Measurements from ENCODE around the gene P2RX5.
"Not testable (repeated sequence)": the region's sequence is repeated elsewhere in the genome, so short reads cannot be mapped to it uniquely, and the experiment has no call there.

The P2RX5 gene
- total RNA-seq: 6.2 to 7.6 (median 6.2) reads per million in 3 donors

GRCh38 chr17:3695723-3696411 lies at the start of gene P2RX5:
Gene P2RX5 (minus strand): TSS chr17:3696155. CDS start chr17:3696005, 150 bp downstream.
- Histone ChIP-seq H3K9me3 (ENCODE audit: control insufficient read depth, low read length) (no peaks in the 10 kb centered on the region), H3K36me3 (ENCODE audit: control insufficient read depth, insufficient read depth, low read length) (peaks cover 7% of the 10 kb centered on the region), H3K27ac (ENCODE audit: insufficient read depth, low read length, poor library complexity, severe bottlenecking) (peak within 1 kb of the TSS; percentile 13), H3K4me3 (ENCODE audit: insufficient read depth, low read depth, low read length, poor library complexity, severe bottlenecking) (peak within 1 kb of the TSS; percentile 72), H3K27me3 (replicated peaks; ENCODE audit: control insufficient read depth, insufficient read depth, low read length, poor library complexity, severe bottlenecking) (no peaks in the 10 kb centered on the region), H3K4me1 (ENCODE audit: control insufficient read depth, insufficient read depth, low read length, poor library complexity, severe bottlenecking) (peaks cover 12% of the 10 kb centered on the region)
- no peak for DNase-seq

GRCh38 chr17:3745071-3745470 lies 49.1 kb upstream of the P2RX5 start:
- Histone ChIP-seq H3K27ac (ENCODE audit: insufficient read depth, low read length, poor library complexity, severe bottlenecking) (no peak overlapping the region), H3K4me1 (ENCODE audit: control insufficient read depth, insufficient read depth, low read length, poor library complexity, severe bottlenecking) (peaks cover 6% of the 10 kb centered on the region), H3K9me3 (ENCODE audit: control insufficient read depth, low read length) (no peaks in the 10 kb centered on the region), H3K27me3 (replicated peaks; ENCODE audit: control insufficient read depth, insufficient read depth, low read length, poor library complexity, severe bottlenecking) (no peaks in the 10 kb centered on the region), H3K4me3 (ENCODE audit: insufficient read depth, low read depth, low read length, poor library complexity, severe bottlenecking) (no peak overlapping the region), H3K36me3 (ENCODE audit: control insufficient read depth, insufficient read depth, low read length) (no peaks in the 10 kb centered on the region)
- no peak for DNase-seq

- DNase-seq: no peak
- H3K27me3 ChIP-seq (replicated peaks; ENCODE audit: control insufficient read depth, insufficient read depth, low read length, poor library complexity, severe bottlenecking): no peaks in the 10 kb centered on the region
Measured at GRCh38 chr17:3744014-3744413, 48.1 kb upstream of the P2RX5 start.

GRCh38 chr17:3740611-3741073 lies 44.7 kb upstream of the P2RX5 start:
- H3K27ac ChIP-seq (ENCODE audit: insufficient read depth, low read length, poor library complexity, severe bottlenecking): peak overlapping the region; percentile 46
- peak; percentile 45 to 60 (median 57) for DNase-seq
- H3K36me3 ChIP-seq (ENCODE audit: control insufficient read depth, insufficient read depth, low read length): no peaks in the 10 kb centered on the region
- peaks cover 22% of the 10 kb centered on the region for H3K4me1 ChIP-seq (ENCODE audit: control insufficient read depth, insufficient read depth, low read length, poor library complexity, severe bottlenecking)
- no peak overlapping the region for H3K4me3 ChIP-seq (ENCODE audit: insufficient read depth, low read depth, low read length, poor library complexity, severe bottlenecking)
- no peaks in the 10 kb centered on the region for H3K9me3 ChIP-seq (ENCODE audit: control insufficient read depth, low read length)
- H3K27me3 ChIP-seq (replicated peaks; ENCODE audit: control insufficient read depth, insufficient read depth, low read length, poor library complexity, severe bottlenecking): no peaks in the 10 kb centered on the region

More at GRCh38 chr17:3744014-3744413, 48.1 kb upstream of the P2RX5 start:
- no peak overlapping the region for H3K27ac ChIP-seq (ENCODE audit: insufficient read depth, low read length, poor library complexity, severe bottlenecking)
- no peaks in the 10 kb centered on the region for H3K9me3 ChIP-seq (ENCODE audit: control insufficient read depth, low read length)
- H3K4me3 ChIP-seq (ENCODE audit: insufficient read depth, low read depth, low read length, poor library complexity, severe bottlenecking): no peak overlapping the region
- peaks cover 9% of the 10 kb centered on the region for H3K4me1 ChIP-seq (ENCODE audit: control insufficient read depth, insufficient read depth, low read length, poor library complexity, severe bottlenecking)
- no peaks in the 10 kb centered on the region for H3K36me3 ChIP-seq (ENCODE audit: control insufficient read depth, insufficient read depth, low read length)

- peaks cover 22% of the 10 kb centered on the region for H3K4me1 ChIP-seq (ENCODE audit: control insufficient read depth, insufficient read depth, low read length, poor library complexity, severe bottlenecking)
- no peaks in the 10 kb centered on the region for H3K9me3 ChIP-seq (ENCODE audit: control insufficient read depth, low read length)
- no peak overlapping the region for H3K27ac ChIP-seq (ENCODE audit: insufficient read depth, low read length, poor library complexity, severe bottlenecking)
- H3K27me3 ChIP-seq (replicated peaks; ENCODE audit: control insufficient read depth, insufficient read depth, low read length, poor library complexity, severe bottlenecking): no peaks in the 10 kb centered on the region
- DNase-seq: no peak
- no peak overlapping the region for H3K4me3 ChIP-seq (ENCODE audit: insufficient read depth, low read depth, low read length, poor library complexity, severe bottlenecking)
- no peaks in the 10 kb centered on the region for H3K36me3 ChIP-seq (ENCODE audit: control insufficient read depth, insufficient read depth, low read length)
Measured at GRCh38 chr17:3739422-3740124, 43.6 kb upstream of the P2RX5 start.

- H3K4me1 ChIP-seq (ENCODE audit: control insufficient read depth, insufficient read depth, low read length, poor library complexity, severe bottlenecking): peaks cover 22% of the 10 kb centered on the region
- H3K27ac ChIP-seq (ENCODE audit: insufficient read depth, low read length, poor library complexity, severe bottlenecking): no peak overlapping the region
- no peaks in the 10 kb centered on the region for H3K36me3 ChIP-seq (ENCODE audit: control insufficient read depth, insufficient read depth, low read length)
- DNase-seq: peak; percentile 35 to 57 (median 41)
- no peaks in the 10 kb centered on the region for H3K27me3 ChIP-seq (replicated peaks; ENCODE audit: control insufficient read depth, insufficient read depth, low read length, poor library complexity, severe bottlenecking)
- H3K9me3 ChIP-seq (ENCODE audit: control insufficient read depth, low read length): no peaks in the 10 kb centered on the region
- H3K4me3 ChIP-seq (ENCODE audit: insufficient read depth, low read depth, low read length, poor library complexity, severe bottlenecking): no peak overlapping the region
Measured at GRCh38 chr17:3738562-3739295, 42.8 kb upstream of the P2RX5 start.

- H3K9me3 ChIP-seq (ENCODE audit: control insufficient read depth, low read length): no peaks in the 10 kb centered on the region
- H3K4me3 ChIP-seq (ENCODE audit: insufficient read depth, low read depth, low read length, poor library complexity, severe bottlenecking): no peak overlapping the region
- DNase-seq: no peak
- no peak overlapping the region for H3K27ac ChIP-seq (ENCODE audit: insufficient read depth, low read length, poor library complexity, severe bottlenecking)
- peaks cover 20% of the 10 kb centered on the region for H3K4me1 ChIP-seq (ENCODE audit: control insufficient read depth, insufficient read depth, low read length, poor library complexity, severe bottlenecking)
- H3K27me3 ChIP-seq (replicated peaks; ENCODE audit: control insufficient read depth, insufficient read depth, low read length, poor library complexity, severe bottlenecking): no peaks in the 10 kb centered on the region
- H3K36me3 ChIP-seq (ENCODE audit: control insufficient read depth, insufficient read depth, low read length): no peaks in the 10 kb centered on the region
Measured at GRCh38 chr17:3735515-3735914, 39.6 kb upstream of the P2RX5 start.

- not testable (repeated sequence) for H3K36me3 ChIP-seq (ENCODE audit: control insufficient read depth, insufficient read depth, low read length); H3K27me3 ChIP-seq (replicated peaks; ENCODE audit: control insufficient read depth, insufficient read depth, low read length, poor library complexity, severe bottlenecking); DNase-seq; H3K4me3 ChIP-seq (ENCODE audit: insufficient read depth, low read depth, low read length, poor library complexity, severe bottlenecking); H3K27ac ChIP-seq (ENCODE audit: insufficient read depth, low read length, poor library complexity, severe bottlenecking); H3K9me3 ChIP-seq (ENCODE audit: control insufficient read depth, low read length)
- peaks cover 20% of the 10 kb centered on the region for H3K4me1 ChIP-seq (ENCODE audit: control insufficient read depth, insufficient read depth, low read length, poor library complexity, severe bottlenecking)
Measured at GRCh38 chr17:3734911-3735276, 38.9 kb upstream of the P2RX5 start.

- no peak overlapping the region for H3K4me3 ChIP-seq (ENCODE audit: insufficient read depth, low read depth, low read length, poor library complexity, severe bottlenecking)
- no peak for DNase-seq
Measured at GRCh38 chr17:3732210-3732621, 36.3 kb upstream of the P2RX5 start.

More at GRCh38 chr17:3732210-3732621, 36.3 kb upstream of the P2RX5 start:
- H3K9me3 ChIP-seq (ENCODE audit: control insufficient read depth, low read length): no peaks in the 10 kb centered on the region
- H3K27ac ChIP-seq (ENCODE audit: insufficient read depth, low read length, poor library complexity, severe bottlenecking): no peak overlapping the region
- H3K4me1 ChIP-seq (ENCODE audit: control insufficient read depth, insufficient read depth, low read length, poor library complexity, severe bottlenecking): no peaks in the 10 kb centered on the region
- no peaks in the 10 kb centered on the region for H3K27me3 ChIP-seq (replicated peaks; ENCODE audit: control insufficient read depth, insufficient read depth, low read length, poor library complexity, severe bottlenecking)
- H3K36me3 ChIP-seq (ENCODE audit: control insufficient read depth, insufficient read depth, low read length): no peaks in the 10 kb centered on the region
